GM12865 (cell line): ENCODE data around the gene PHYKPL.

ENCODE experiments used
- DNase-seq: peaks from one replicate; pipeline ENCODE4 v3.0.0; 2010; ENCODE audit warnings: low read depth
- H3K4me3 ChIP-seq: 2 replicates; pipeline ENCODE4 v1.5.1; 2011; ENCODE audit warnings: mild to moderate bottlenecking, low read depth, low read length, control low read depth
- TF ChIP-seq, protein P1 (sequence below): IDR thresholded peaks from 2 replicates; pipeline ENCODE4 v1.5.1; 2011; ENCODE audit warnings: low read length, control low read depth, low read depth, inconsistent platforms; ENCODE audit not compliant: insufficient read depth; ENCODE audit errors: missing control alignments

Gene PHYKPL

DNA sequence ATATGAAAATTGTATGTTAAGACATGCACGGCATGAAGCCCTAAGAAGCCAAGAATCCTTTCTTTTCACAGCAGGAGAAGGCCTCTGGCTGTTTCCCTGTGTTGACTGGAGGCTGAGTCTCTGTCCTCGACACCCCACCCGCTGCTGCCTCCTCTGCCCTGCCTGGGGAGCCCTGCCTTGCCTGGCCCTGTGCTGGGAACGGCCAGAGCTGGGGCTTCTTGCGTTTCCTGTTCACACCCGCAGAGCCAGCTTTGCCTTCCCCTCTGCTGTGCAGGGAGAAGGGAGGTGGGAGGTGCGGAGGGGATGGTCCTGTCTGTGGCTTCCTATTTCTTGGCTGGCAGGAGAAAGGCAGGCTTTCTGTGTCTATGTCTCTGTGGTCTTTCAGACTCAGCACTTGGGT is 38.6 kb downstream of the PHYKPL start:
- TF ChIP-seq, protein P1, sequence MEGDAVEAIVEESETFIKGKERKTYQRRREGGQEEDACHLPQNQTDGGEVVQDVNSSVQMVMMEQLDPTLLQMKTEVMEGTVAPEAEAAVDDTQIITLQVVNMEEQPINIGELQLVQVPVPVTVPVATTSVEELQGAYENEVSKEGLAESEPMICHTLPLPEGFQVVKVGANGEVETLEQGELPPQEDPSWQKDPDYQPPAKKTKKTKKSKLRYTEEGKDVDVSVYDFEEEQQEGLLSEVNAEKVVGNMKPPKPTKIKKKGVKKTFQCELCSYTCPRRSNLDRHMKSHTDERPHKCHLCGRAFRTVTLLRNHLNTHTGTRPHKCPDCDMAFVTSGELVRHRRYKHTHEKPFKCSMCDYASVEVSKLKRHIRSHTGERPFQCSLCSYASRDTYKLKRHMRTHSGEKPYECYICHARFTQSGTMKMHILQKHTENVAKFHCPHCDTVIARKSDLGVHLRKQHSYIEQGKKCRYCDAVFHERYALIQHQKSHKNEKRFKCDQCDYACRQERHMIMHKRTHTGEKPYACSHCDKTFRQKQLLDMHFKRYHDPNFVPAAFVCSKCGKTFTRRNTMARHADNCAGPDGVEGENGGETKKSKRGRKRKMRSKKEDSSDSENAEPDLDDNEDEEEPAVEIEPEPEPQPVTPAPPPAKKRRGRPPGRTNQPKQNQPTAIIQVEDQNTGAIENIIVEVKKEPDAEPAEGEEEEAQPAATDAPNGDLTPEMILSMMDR, result no peak
- DNase-seq, result no peak
- H3K4me3 ChIP-seq, result no peak overlapping the region

DNA sequence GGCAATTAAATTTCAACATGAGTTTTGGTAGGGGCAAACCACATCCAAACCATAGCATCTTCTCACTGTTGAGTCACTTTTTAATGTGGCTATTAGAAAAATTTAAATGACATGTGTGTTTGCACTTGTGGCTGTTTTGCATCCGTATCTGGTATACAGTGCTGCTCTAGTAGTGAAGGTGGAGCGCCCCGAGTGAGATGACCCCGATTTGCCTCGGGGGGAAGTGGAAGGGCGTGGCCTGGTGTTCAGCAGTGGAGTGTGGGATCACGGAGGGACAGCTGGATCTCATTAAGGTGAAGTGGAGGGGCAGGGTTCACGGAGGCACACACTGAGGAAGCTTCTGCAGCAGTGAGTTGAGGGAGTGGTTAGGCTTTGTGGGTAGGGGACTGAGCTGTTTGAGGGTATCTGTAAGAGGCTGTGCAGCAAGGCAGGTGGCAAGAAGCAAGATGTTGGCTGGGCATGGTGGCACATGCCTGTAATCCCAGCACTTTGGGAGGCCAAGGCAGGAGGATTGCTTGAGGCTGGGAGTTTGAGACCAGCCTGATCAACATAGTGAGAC is 39.3 kb downstream of the PHYKPL start:
- no peak overlapping the region for H3K4me3 ChIP-seq
- DNase-seq, result no peak
- TF ChIP-seq, protein P1, result no peak

DNA sequence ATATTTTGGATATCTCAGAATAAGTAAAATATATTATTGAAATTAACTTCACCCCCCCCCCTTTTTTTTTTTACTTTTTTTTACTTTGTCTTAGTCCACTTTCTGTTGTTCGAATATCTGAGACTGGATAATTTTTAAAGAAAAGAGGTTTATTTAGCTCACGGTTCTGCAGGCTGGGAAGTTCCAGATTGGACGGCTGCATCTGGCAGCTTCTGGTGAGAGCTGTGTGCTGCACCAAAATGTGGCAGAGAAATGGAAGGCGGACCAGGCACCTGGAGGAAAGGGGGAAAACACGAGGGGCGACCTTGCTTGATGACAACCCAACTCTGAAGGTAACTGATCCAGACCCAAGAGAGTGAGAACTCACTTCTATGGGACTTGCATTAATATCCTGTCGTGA is 39.8 kb downstream of the PHYKPL start:
- no peak overlapping the region for H3K4me3 ChIP-seq
- TF ChIP-seq, protein P1, result no peak
- no peak for DNase-seq

DNA sequence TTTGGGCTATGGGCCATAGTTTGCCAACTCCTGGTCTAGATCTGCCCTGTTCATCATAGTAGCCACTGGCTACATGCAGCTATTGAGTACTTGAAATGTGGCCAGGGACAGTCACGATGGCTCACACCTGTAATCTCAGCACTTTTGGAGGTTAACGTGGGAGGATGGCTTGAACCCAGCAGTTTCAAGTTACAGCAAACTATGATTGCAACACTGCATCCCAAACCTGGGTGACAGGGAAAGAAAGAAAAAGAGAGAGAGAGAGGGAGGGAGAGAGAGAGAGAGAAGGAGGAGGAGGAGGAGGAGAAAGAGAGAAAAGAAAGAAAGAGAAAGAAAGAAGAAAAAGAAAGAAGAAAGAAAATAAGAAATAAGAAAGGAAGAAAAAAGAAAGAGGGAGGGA is 40.4 kb downstream of the PHYKPL start:
- no peak overlapping the region for H3K4me3 ChIP-seq
- DNase-seq, result no peak
- TF ChIP-seq, protein P1, result no peak

DNA sequence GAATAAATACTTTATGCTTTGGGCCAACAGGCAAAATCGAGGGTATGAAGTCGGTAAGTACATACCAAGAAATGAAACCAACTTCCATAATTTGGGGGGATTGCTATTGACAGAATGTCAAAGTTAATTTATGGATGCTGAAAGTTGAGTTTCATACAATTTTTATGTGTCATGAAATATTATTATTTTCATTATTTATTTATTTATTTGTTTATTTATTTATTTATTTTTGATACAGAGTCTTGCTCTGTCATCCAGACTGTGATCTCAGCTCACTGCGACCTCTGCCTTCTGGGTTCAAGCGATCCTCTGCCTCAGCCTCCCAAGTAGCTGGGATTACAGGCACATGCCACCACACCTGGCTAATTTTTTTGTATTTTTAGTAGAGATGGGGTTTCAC is 40.9 kb downstream of the PHYKPL start:
- H3K4me3 ChIP-seq, result no peak overlapping the region
- DNase-seq, result no peak
- TF ChIP-seq, protein P1, result no peak

DNA sequence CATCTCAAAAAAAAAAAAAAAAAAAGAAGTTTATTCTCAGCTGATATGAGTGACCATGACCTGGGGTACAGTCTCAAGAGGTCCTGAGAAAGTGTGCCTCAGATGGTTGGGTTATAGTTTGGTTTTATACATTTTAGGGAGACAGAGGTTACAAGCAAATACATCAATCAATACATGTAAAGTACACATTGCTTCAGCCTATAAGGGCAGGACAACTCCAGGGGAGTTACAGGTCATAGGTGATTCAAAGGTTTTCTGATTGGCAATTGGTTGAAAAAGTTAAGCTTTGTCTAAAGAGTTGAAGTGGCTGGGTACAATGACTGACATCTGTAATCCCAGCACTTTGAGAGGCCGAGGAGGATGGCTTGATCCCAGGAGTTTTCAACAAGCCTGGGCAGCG is 43.2 kb downstream of the PHYKPL start:
- DNase-seq, result no peak
- TF ChIP-seq, protein P1, result no peak
- no peak overlapping the region for H3K4me3 ChIP-seq

DNA sequence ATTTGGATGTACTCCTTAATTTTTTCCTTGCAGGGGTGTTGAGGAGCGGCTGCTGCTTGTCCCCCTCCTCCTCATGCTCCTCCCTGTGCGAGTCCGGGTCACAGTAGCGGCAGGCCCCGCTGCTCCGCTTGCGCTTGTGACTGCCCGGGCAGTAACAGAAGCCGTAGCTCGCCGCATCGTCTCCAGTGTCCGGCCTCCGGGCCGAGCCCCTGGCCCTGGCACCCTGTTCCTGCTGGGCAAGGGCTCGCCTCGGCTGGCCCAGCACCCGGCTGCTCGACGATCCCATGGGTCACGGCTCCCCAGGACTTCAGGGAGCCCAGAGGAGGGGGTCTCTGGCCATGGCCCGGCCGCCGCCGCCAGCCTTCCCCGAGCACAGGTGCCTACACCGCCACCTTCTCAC is 45.6 kb downstream of the PHYKPL start, which contains the start of gene GMCL2:
Gene GMCL2, minus strand, starts transcription at position 358 of the 400 bp plus-strand sequence. Its CDS starts 72 bp downstream, at position 286.
- TF ChIP-seq, protein P1, result no peak
- no peak within 1 kb of the TSS for H3K4me3 ChIP-seq
- no peak for DNase-seq
